H1 (cell line): Measurements from ENCODE around the gene NEU3. TPM values are rescaled to one million over a fixed set of nuclear protein-coding genes. Genes with fewer than 3 reads are reported as not detected.

Source experiments
- CTCF ChIA-PET: fragments of 300-600 bp; sonication (Branson Sonifier 250); formaldehyde crosslinking; loops from one replicate; lab custom pipeline; 2021; ENCODE audit not compliant: partially characterized antibody; lab: Charles Lee
- POLR2A ChIA-PET: fragments of 300-600 bp; sonication (Branson Sonifier 250); formaldehyde crosslinking; loops from one replicate; lab custom pipeline; 2021; ENCODE audit warnings: inconsistent platforms; ENCODE audit not compliant: partially characterized antibody; lab: Charles Lee
- DNase-seq, 2 experiments: peaks; one replicate each; pipeline versions ENCODE4 v3.0.0 to v3.0.0-alpha.2; 2010 to 2022; ENCODE audit warnings: low spot score in 2 of 2, low read depth in 1 of 2, mixed read lengths in 1 of 2
- FAIRE-seq: peaks from 2 replicates; lab custom pipeline; 2011; peaks lifted over from hg19 to GRCh38; lab: Jason Lieb, UNC
- H2AFZ ChIP-seq: 2 replicates; pipeline ENCODE4 v1.8.1; 2012; ENCODE audit warnings: low read length, inconsistent platforms
- H2AK5ac ChIP-seq: 2 replicates; pipeline ENCODE4 v1.6.1; 2013; ENCODE audit warnings: low read depth, low read length
- H2BK120ac ChIP-seq: replicated peaks from 2 replicates; pipeline ENCODE3; 2013; ENCODE audit warnings: low read depth, low read length, inconsistent platforms
- H2BK12ac ChIP-seq: 2 replicates; pipeline ENCODE4 v1.6.1; 2013; ENCODE audit warnings: low read depth, low read length
- H2BK15ac ChIP-seq: 2 replicates; pipeline ENCODE4 v1.6.1; 2013; ENCODE audit warnings: low read length
- H2BK20ac ChIP-seq: 2 replicates; pipeline ENCODE4 v1.6.1; 2013; ENCODE audit warnings: low read length
- H2BK5ac ChIP-seq: 2 replicates; pipeline ENCODE4 v1.6.1; 2013; ENCODE audit warnings: low read depth, low read length
- H3K14ac ChIP-seq: 2 replicates; pipeline ENCODE4 v1.6.1; 2013; ENCODE audit warnings: inconsistent platforms; ENCODE audit not compliant: insufficient read length
- H3K18ac ChIP-seq: 2 replicates; pipeline ENCODE4 v1.6.1; 2013; ENCODE audit warnings: low read length; ENCODE audit errors: extremely low read depth
- H3K23ac ChIP-seq: 2 replicates; pipeline ENCODE4 v1.6.1; 2013; ENCODE audit warnings: inconsistent platforms; ENCODE audit not compliant: insufficient read length
- H3K23me2 ChIP-seq: 2 replicates; pipeline ENCODE4 v1.6.1; 2013; ENCODE audit warnings: low read depth, low read length
- H3K27ac ChIP-seq: 2 replicates; pipeline ENCODE4 v1.6.1; 2011; ENCODE audit warnings: low read depth, low read length, inconsistent platforms
- H3K27me3 ChIP-seq, 4 experiments: replicated peaks in 1 of 4; 1 replicate in 1 of 4; 2 replicates in 3 of 4; pipeline versions ENCODE4 v1.6.1 to v1.8.1; 2011 to 2013; ENCODE audit warnings: low read length in 3 of 4, mild to moderate bottlenecking in 3 of 4, inconsistent platforms in 2 of 4, mixed read lengths in 2 of 4, moderate library complexity in 1 of 4; ENCODE audit not compliant: control insufficient read depth in 3 of 4, insufficient read depth in 3 of 4; ENCODE audit errors: extremely low read depth in 1 of 4
- H3K36me3 ChIP-seq, 4 experiments: 2 replicates each; pipeline versions ENCODE4 v1.6.1 to v1.8.1; 2011 to 2013; ENCODE audit warnings: mild to moderate bottlenecking in 4 of 4, low read length in 3 of 4, moderate library complexity in 2 of 4, control low read depth in 1 of 4, inconsistent platforms in 1 of 4; ENCODE audit not compliant: insufficient read depth in 4 of 4, control insufficient read depth in 2 of 4
- H3K4ac ChIP-seq: replicated peaks from 2 replicates; pipeline ENCODE3; 2013; ENCODE audit warnings: low read length, low read depth, mixed read lengths, inconsistent platforms; ENCODE audit not compliant: insufficient read length
- H3K4me1 ChIP-seq, 4 experiments: replicated peaks in 1 of 4; 1 replicate in 1 of 4; 2 replicates in 3 of 4; pipeline versions ENCODE4 v1.6.1 to v1.8.1; 2011 to 2013; ENCODE audit warnings: low read length in 3 of 4, inconsistent platforms in 2 of 4, mixed read lengths in 1 of 4; ENCODE audit not compliant: insufficient read depth in 4 of 4, control insufficient read depth in 3 of 4
- H3K4me2 ChIP-seq, 2 experiments: 2 replicates each; pipeline versions ENCODE4 v1.6.1 to v1.8.1; 2011 to 2013; ENCODE audit warnings: low read depth in 2 of 2, low read length in 2 of 2, control low read depth in 1 of 2, inconsistent platforms in 1 of 2, mild to moderate bottlenecking in 1 of 2; ENCODE audit not compliant: insufficient read depth in 1 of 2
- H3K4me3 ChIP-seq, 4 experiments: fragments of 200-600, 300-600 bp in 1 of 4; sonication (generic), shearing (Covaris generic), sonication (Bioruptor Twin) in 1 of 4; 2 replicates each; pipeline versions ENCODE4 v1.5.1 to v1.8.1; 2011 to 2016; ENCODE audit warnings: low read length in 4 of 4, low read depth in 3 of 4, control low read depth in 2 of 4, inconsistent platforms in 2 of 4, mild to moderate bottlenecking in 2 of 4, mixed read lengths in 1 of 4, moderate library complexity in 1 of 4; ENCODE audit not compliant: insufficient read depth in 2 of 4; ENCODE audit errors: extremely low read depth in 1 of 4
- H3K56ac ChIP-seq: replicated peaks from 2 replicates; pipeline ENCODE3; 2013; ENCODE audit warnings: low read depth, mild to moderate bottlenecking, mixed read lengths, low read length, inconsistent platforms; ENCODE audit not compliant: insufficient read length
- H3K79me1 ChIP-seq: 2 replicates; pipeline ENCODE4 v1.6.1; 2013; ENCODE audit warnings: low read depth, low read length, control low read depth
- H3K79me2 ChIP-seq, 2 experiments: 2 replicates each; pipeline versions ENCODE4 v1.6.1 to v1.8.1; 2012 to 2013; ENCODE audit warnings: low read length in 2 of 2, mild to moderate bottlenecking in 2 of 2, inconsistent platforms in 1 of 2; ENCODE audit not compliant: insufficient read depth in 2 of 2, control insufficient read depth in 1 of 2
- H3K9ac ChIP-seq, 4 experiments: replicated peaks in 1 of 4; 1 replicate in 1 of 4; 2 replicates in 3 of 4; pipeline versions ENCODE4 v1.6.1 to v1.8.1; 2011 to 2013; ENCODE audit warnings: low read depth in 3 of 4, low read length in 3 of 4, control low read depth in 2 of 4, mild to moderate bottlenecking in 2 of 4, moderate library complexity in 2 of 4, inconsistent platforms in 1 of 4; ENCODE audit errors: extremely low read depth in 1 of 4
- H3K9me3 ChIP-seq, 2 experiments: 2 replicates each; pipeline versions ENCODE4 v1.6.1 to v1.8.1; 2012 to 2013; ENCODE audit warnings: mild to moderate bottlenecking in 2 of 2, moderate library complexity in 2 of 2, control low read depth in 1 of 2, inconsistent platforms in 1 of 2, low read depth in 1 of 2, low read length in 1 of 2, mixed read lengths in 1 of 2; ENCODE audit not compliant: insufficient read depth in 2 of 2
- H4K20me1 ChIP-seq, 2 experiments: replicated peaks in 1 of 2; 2 replicates each; pipeline versions ENCODE3 to v1.8.1; 2011 to 2013; ENCODE audit warnings: inconsistent platforms in 2 of 2, low read length in 2 of 2, mild to moderate bottlenecking in 1 of 2; ENCODE audit not compliant: insufficient read depth in 2 of 2, control insufficient read depth in 1 of 2
- H4K5ac ChIP-seq: 2 replicates; pipeline ENCODE4 v1.6.1; 2013; ENCODE audit warnings: low read length, low read depth, mixed read lengths, inconsistent platforms; ENCODE audit not compliant: insufficient read length
- H4K8ac ChIP-seq: 2 replicates; pipeline ENCODE4 v1.8.0; 2013; ENCODE audit warnings: mild to moderate bottlenecking, moderate library complexity, low read length, inconsistent platforms; ENCODE audit not compliant: insufficient read depth; ENCODE audit errors: extremely low read depth
- H4K91ac ChIP-seq: replicated peaks from 2 replicates; pipeline ENCODE3; 2013; ENCODE audit warnings: low read length, mixed read lengths, inconsistent platforms; ENCODE audit not compliant: insufficient read length
- BRCA1 ChIP-seq: IDR thresholded peaks from 2 replicates; pipeline ENCODE4 v1.6.1; 2012; ENCODE audit warnings: low read depth, low read length, improper control_type of control experiment
- CBX5 ChIP-seq: fragments of 300-800, 300-1000 bp; sonication (generic); IDR thresholded peaks from 2 replicates; pipeline ENCODE4 v1.7.1; 2016; ENCODE audit warnings: antibody characterized with exemption, low read length, low read depth
- E2F6 ChIP-seq: IDR thresholded peaks from 2 replicates; pipeline ENCODE4 v1.6.1; 2012; ENCODE audit warnings: inconsistent platforms
- HDAC6 ChIP-seq: IDR thresholded peaks from one replicate; pipeline ENCODE4 v1.7.1; 2012; ENCODE audit warnings: low read depth, mild to moderate bottlenecking, inconsistent platforms, low read length, moderate library complexity
- POLR2AphosphoS5 ChIP-seq: IDR thresholded peaks from 2 replicates; pipeline ENCODE4 v1.6.1; 2011; ENCODE audit warnings: low read depth, low read length
- USF2 ChIP-seq: IDR thresholded peaks from 2 replicates; pipeline ENCODE4 v1.6.1; 2011; ENCODE audit warnings: low read length, improper control_type of control experiment
- WGBS, 2 experiments: shearing (Covaris generic) in 1 of 2; methylation state at CpG; one replicate each; pipeline versions ENCODE4 v1.1.6 to v1.1.7; 2013 to 2015; ENCODE audit warnings: low lambda C conversion rate in 2 of 2, mixed read lengths in 2 of 2, inconsistent platforms in 1 of 2, low coverage in 1 of 2, missing lambda C conversion rate in 1 of 2; ENCODE audit not compliant: insufficient replicate concordance in 2 of 2, insufficient coverage in 1 of 2, insufficient read length in 1 of 2; ENCODE audit errors: extremely low coverage in 1 of 2, missing lambda C conversion rate in 1 of 2; 5-methylcytosine and 5-hydroxymethylcytosine counted together
- polyA plus RNA-seq, 7 experiments: library from polyadenylated mRNA; depleted of rRNA in 3 of 7; stranded (reverse) in 5 of 7; unstranded in 2 of 7; fragments of >200 nt in 5 of 7; fragments of 200-250 nt in 2 of 7; gene quantifications; 1 replicate in 5 of 7; 2 replicates in 1 of 7; 4 replicates in 1 of 7; pipeline versions ENCODE4 v1.2.1 to v1.2.3, GENCODE V29; 2011 to 2013; ENCODE audit warnings: missing spikeins in 2 of 7, mixed read lengths in 2 of 7
- total RNA-seq: library from RNA; stranded (reverse); fragmentation: NEBNext Ultra II Directional; extraction: Animal tissue kit (Norgen Biotek cat#: 25700); gene quantifications from 2 replicates; pipeline ENCODE4 v1.2.1, GENCODE V29; 2021

NEU3 gene
- total and polyA plus RNA-seq, 2 of the 8 experiments (the other 6 are each of a cell fraction or from before 2014, with no cell fraction given) = 8.9 to 15.6 TPM

- H4K8ac ChIP-seq = no peak overlapping the region
- peaks cover 10 to 19% of the 10 kb centered on the region in 2 experiments; a peak in 2 of 4 replicates for H3K9me3 ChIP-seq
- ChIA-PET POLR2A (interaction anchor here (0.9 kb wide), 1 partner anchor 117 kb away, joined by 3 read pairs; no protein-coding TSS in a partner anchor), CTCF (interaction anchor here (0.6 to 8.9 kb wide), 30 partner anchors 9 to 1209 kb away, joined by 3 to 142 read pairs (median 6); partner anchors contain the start of gene TPBGL)
- H3K23me2 ChIP-seq = no peaks in the 10 kb centered on the region
- H3K4ac ChIP-seq = no peak overlapping the region
- H3K14ac ChIP-seq = no peak overlapping the region
- no peak overlapping the region for H3K9ac ChIP-seq
- H3K4me3 ChIP-seq = no peak overlapping the region
- no peaks in the 10 kb centered on the region for H3K79me2 ChIP-seq
- no peak overlapping the region for H2BK15ac ChIP-seq
- H3K27ac ChIP-seq = no peak overlapping the region
- H2AFZ ChIP-seq = no peak overlapping the region
- H3K4me1 ChIP-seq = no peaks in the 10 kb centered on the region; a peak in 2 of 7 replicates
- no peak overlapping the region for H2BK20ac ChIP-seq
- DNase-seq (no peak), FAIRE-seq (no peak)
- no peak overlapping the region for H2AK5ac ChIP-seq
- H3K27me3 ChIP-seq = no peaks in the 10 kb centered on the region
- TF ChIP-seq E2F6 = no peak
- no peak for TF ChIP-seq POLR2AphosphoS5
- no peak for TF ChIP-seq USF2
- no peak for TF ChIP-seq CBX5
- no peak for TF ChIP-seq BRCA1
- no peak for TF ChIP-seq HDAC6
- 84% methylated on average over 6 of the region's 6 CpGs; no CpG with 5 or more reads in 1 of the 2 experiments for WGBS, 2 experiments
- H3K18ac ChIP-seq = no peak overlapping the region
- H3K23ac ChIP-seq = no peak overlapping the region
- no peaks in the 10 kb centered on the region for H4K20me1 ChIP-seq
- H3K56ac ChIP-seq = no peak overlapping the region
- no peak overlapping the region for H2BK12ac ChIP-seq
- no peak overlapping the region for H2BK120ac ChIP-seq
- no peak overlapping the region for H3K4me2 ChIP-seq
- peak overlapping the region; percentile 44; the same call in 1 of the 2 replicates for H2BK5ac ChIP-seq
- H3K79me1 ChIP-seq = no peaks in the 10 kb centered on the region
- no peak overlapping the region for H4K5ac ChIP-seq
- H4K91ac ChIP-seq = no peak overlapping the region
- no peaks in the 10 kb centered on the region for H3K36me3 ChIP-seq
Measured at GRCh38 chr11:75023446-75024067, 34.8 kb downstream of the NEU3 start.
